KMS-11 (cell line): Measurements from ENCODE around the gene ADGRD1.

Experiments
- H2AFZ ChIP-seq: fragments of 200-600 bp; sonication (generic); 2 replicates; pipeline ENCODE4 v1.6.1; 2016; ENCODE audit warnings: antibody characterized with exemption, mixed run types, low read depth
- H3K27ac ChIP-seq: fragments of 200-600 bp; sonication (generic); 2 replicates; pipeline ENCODE4 v1.6.1; 2016; ENCODE audit warnings: mild to moderate bottlenecking, mixed run types
- H3K27me3 ChIP-seq: fragments of 200-600 bp; sonication (generic); 2 replicates; pipeline ENCODE4 v1.6.1; 2017; ENCODE audit warnings: mild to moderate bottlenecking, low read depth, mixed run types, moderate library complexity; ENCODE audit not compliant: insufficient read depth
- H3K36me3 ChIP-seq: fragments of 200-600 bp; sonication (generic); 2 replicates; pipeline ENCODE4 v1.6.1; 2017; ENCODE audit warnings: mild to moderate bottlenecking, mixed run types; ENCODE audit not compliant: insufficient read depth
- H3K4me1 ChIP-seq: fragments of 200-600 bp; sonication (generic); 2 replicates; pipeline ENCODE4 v1.6.1; 2016; ENCODE audit warnings: mild to moderate bottlenecking, low read depth, mixed run types; ENCODE audit not compliant: poor library complexity, severe bottlenecking
- H3K4me2 ChIP-seq: fragments of 200-600 bp; sonication (generic); 2 replicates; pipeline ENCODE4 v1.7.0; 2016; ENCODE audit warnings: mild to moderate bottlenecking, mixed run types
- H3K4me3 ChIP-seq: fragments of 200-600 bp; sonication (generic); IDR thresholded peaks from 2 replicates; pipeline ENCODE4 v1.6.1; 2017; ENCODE audit warnings: low read depth, low read length, mixed read lengths; ENCODE audit not compliant: insufficient read depth
- H3K79me2 ChIP-seq: fragments of 200-600 bp; sonication (generic); 2 replicates; pipeline ENCODE4 v1.6.1; 2016; ENCODE audit warnings: low read depth, mixed run types; ENCODE audit not compliant: insufficient read depth
- H3K9ac ChIP-seq: fragments of 200-600 bp; sonication (generic); 2 replicates; pipeline ENCODE4 v1.6.1; 2016; ENCODE audit warnings: mild to moderate bottlenecking, mixed run types
- H4K20me1 ChIP-seq: fragments of 200-600 bp; sonication (generic); 2 replicates; pipeline ENCODE4 v1.6.1; 2016; ENCODE audit warnings: mild to moderate bottlenecking, mixed run types; ENCODE audit not compliant: insufficient read depth
- CTCF ChIP-seq: fragments of 200-600 bp; sonication (generic); conservative IDR thresholded peaks from 2 replicates; pipeline ENCODE4 v1.6.1; 2017; ENCODE audit warnings: low read depth, mild to moderate bottlenecking, antibody characterized with exemption, low read length, moderate library complexity, mixed read lengths

ADGRD1 gene

DNA sequence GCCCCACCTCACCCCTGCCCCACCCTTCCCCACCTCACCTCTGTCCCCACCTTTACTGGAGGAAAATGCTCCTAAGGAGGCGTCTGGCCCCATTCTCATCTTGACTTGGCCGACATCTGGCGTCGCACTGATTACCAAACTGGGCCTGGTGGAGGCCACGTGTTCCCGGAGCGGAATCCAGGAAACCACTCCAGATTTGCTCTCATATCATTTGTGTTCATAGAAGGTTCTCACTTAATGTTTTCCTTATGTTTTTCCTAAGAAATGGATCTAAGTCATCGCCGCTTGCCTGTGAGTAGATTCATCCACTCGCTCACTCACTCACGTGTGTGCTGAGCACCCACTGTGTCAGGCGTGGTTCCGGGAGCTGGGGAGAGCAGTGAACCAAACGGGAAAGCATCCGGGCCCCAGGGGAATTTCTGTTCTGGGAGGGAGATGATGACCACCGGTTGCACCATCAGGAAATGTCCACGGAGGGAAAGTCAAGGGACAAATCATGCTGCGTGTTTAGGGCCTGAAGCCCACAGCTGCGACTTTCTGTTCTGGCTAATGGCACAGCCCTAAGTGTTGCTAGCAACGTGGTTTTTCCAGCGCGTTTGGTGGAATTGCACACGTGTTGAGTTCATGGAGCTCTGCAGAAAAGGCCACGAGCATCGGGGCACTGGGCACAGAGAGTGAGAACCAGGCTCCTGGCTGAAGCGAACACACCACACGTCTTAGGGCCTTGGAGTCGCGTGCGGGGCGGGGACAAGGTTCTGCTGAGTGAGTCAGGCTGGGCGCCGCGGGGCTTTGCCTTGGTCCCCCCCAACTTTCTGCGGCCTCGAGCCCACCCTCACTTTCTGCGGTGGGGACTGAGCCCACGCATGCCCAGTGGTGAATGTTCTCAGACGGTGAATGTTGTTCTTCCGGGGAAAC lies 57.7 kb downstream of the ADGRD1 start:
- no peak overlapping the region for H3K4me2 ChIP-seq
- H3K4me3 ChIP-seq: no peak overlapping the region
- H3K36me3 ChIP-seq: no peaks in the 10 kb centered on the region
- H4K20me1 ChIP-seq: no peaks in the 10 kb centered on the region
- no peak overlapping the region for H3K9ac ChIP-seq
- TF ChIP-seq CTCF: no peak
- no peaks in the 10 kb centered on the region for H3K27me3 ChIP-seq
- H3K27ac ChIP-seq: no peak overlapping the region
- H3K79me2 ChIP-seq: no peaks in the 10 kb centered on the region
- H3K4me1 ChIP-seq: no peaks in the 10 kb centered on the region
- H2AFZ ChIP-seq: no peak overlapping the region

DNA sequence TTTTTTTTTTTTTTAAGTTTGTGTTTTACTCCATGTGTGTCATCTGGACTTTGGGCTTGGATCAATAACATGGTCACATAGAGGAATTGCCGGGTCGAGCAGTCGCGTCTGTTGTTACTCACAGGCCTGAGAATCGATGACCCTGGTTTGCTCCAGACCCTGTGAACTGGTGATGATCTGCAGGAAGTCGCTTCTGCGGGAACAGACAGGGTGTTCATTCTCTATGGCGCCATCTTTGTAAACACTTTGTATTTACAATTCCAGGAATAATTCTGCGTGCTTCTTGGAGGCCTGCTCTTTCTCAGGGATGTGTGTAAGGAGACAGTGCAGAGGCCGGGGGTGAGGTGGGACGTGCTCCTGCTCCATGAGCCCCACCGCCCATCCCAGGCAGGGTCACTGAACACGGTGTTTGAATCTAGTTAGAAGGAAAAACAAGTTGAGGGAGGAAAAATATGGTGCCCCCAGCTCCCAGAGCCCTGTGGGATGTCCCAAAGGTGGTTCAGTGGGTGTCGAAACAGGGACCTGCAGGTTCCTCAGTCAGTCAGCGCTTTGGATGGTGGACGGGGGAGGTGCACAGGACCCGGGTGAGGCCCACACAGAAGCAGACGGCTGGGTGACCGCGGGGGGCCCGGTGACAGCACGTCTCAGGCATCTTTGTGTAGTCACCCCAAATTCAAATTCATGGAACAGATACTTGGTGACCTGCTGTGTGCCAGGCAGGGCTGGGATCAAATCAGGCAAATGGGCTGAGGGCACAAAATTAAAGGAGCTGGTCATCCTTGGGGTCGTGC lies 58.8 kb downstream of the ADGRD1 start:
- no peak for TF ChIP-seq CTCF
- Histone ChIP-seq H3K27me3 (no peaks in the 10 kb centered on the region), H3K79me2 (no peaks in the 10 kb centered on the region), H3K4me2 (no peak overlapping the region), H4K20me1 (no peaks in the 10 kb centered on the region), H3K36me3 (no peaks in the 10 kb centered on the region), H3K4me3 (no peak overlapping the region), H3K9ac (no peak overlapping the region), H2AFZ (no peak overlapping the region), H3K4me1 (no peaks in the 10 kb centered on the region), H3K27ac (no peak overlapping the region)

- Histone ChIP-seq H4K20me1 (no peaks in the 10 kb centered on the region), H3K79me2 (no peaks in the 10 kb centered on the region), H3K9ac (no peak overlapping the region), H3K27ac (no peak overlapping the region), H3K27me3 (no peaks in the 10 kb centered on the region), H3K4me1 (no peaks in the 10 kb centered on the region), H3K36me3 (no peaks in the 10 kb centered on the region), H3K4me3 (no peak overlapping the region), H3K4me2 (no peak overlapping the region), H2AFZ (no peak overlapping the region)
- no peak for TF ChIP-seq CTCF
These were observed 59.4 kb downstream of the ADGRD1 start for GRCh38 chr12:131013118-131013517.

- no peak overlapping the region for H3K27ac ChIP-seq
- no peak overlapping the region for H3K9ac ChIP-seq
- no peaks in the 10 kb centered on the region for H3K27me3 ChIP-seq
- H4K20me1 ChIP-seq: no peaks in the 10 kb centered on the region
- H3K36me3 ChIP-seq: no peaks in the 10 kb centered on the region
- H3K79me2 ChIP-seq: no peaks in the 10 kb centered on the region
- H3K4me3 ChIP-seq: no peak overlapping the region
- no peak overlapping the region for H3K4me2 ChIP-seq
- no peak overlapping the region for H2AFZ ChIP-seq
- no peaks in the 10 kb centered on the region for H3K4me1 ChIP-seq
- TF ChIP-seq CTCF: no peak
These were observed 60.6 kb downstream of the ADGRD1 start for GRCh38 chr12:131014343-131014742.
